OCI-LY1 (cell line): ENCODE data around the gene GFRA3.

ENCODE experiments used
- CTCF ChIP-seq: fragments of 200-600 bp; sonication (generic), shearing (Covaris generic); IDR thresholded peaks from 2 replicates; pipeline ENCODE4 v1.5.1; 2017; ENCODE audit warnings: mild to moderate bottlenecking, antibody characterized with exemption, low read length, moderate library complexity, mixed read lengths
- EZH2 ChIP-seq: fragments of 200-600 bp; sonication (generic), shearing (Covaris generic); IDR thresholded peaks from 2 replicates; pipeline ENCODE4 v1.8.0; 2017; ENCODE audit warnings: borderline replicate concordance, mixed run types, mild to moderate bottlenecking, antibody characterized with exemption, low read length, moderate library complexity, mixed read lengths

GRCh38 chr5:138303372-138303771, 29.0 kb upstream of the GFRA3 start:
- TF ChIP-seq CTCF (no peak), EZH2 (no peak)
